Left lobe of liver (tissue), 2 donors: ENCODE data around the gene PHF21A. TPM values are rescaled to one million over a fixed set of nuclear protein-coding genes. Genes with fewer than 3 reads are reported as not detected.

Source experiments
- ATAC-seq: fragments of 200-7000 bp; cut with Tn5 transposase; one replicate; pipeline ENCODE4 v1.9.1; 2020; ENCODE audit warnings: mild to moderate bottlenecking, moderate library complexity
- DNase-seq: peaks from one replicate; pipeline ENCODE4 v3.0.0-alpha.2; 2020; ENCODE audit warnings: low spot score
- total RNA-seq: library from RNA; stranded (reverse); gene quantifications from one replicate; pipeline ENCODE4 v1.2.1, GENCODE V29; 2021
- donor health status: DM: no; HTN: no; CAD: no; lungs with moderate emphysema.
- donor health status: DM: no; HTN: yes; CAD: no.

Gene PHF21A
- total RNA-seq, 1 donor from 2014 or later = 8.2 TPM

- peak; percentile 79 for ATAC-seq
- no peak for DNase-seq
Observed at GRCh38 chr11:45988921-45989320, 132.3 kb downstream of the PHF21A start.

GRCh38 chr11:45985212-45985611 is 136.0 kb downstream of the PHF21A start:
- no peak for ATAC-seq
- DNase-seq = no peak

- no peak for ATAC-seq
- no peak for DNase-seq
Observed at GRCh38 chr11:45984192-45984591, 137.1 kb downstream of the PHF21A start.

GRCh38 chr11:45983471-45983845 is 137.8 kb downstream of the PHF21A start:
- DNase-seq (no peak), ATAC-seq (no peak)

GRCh38 chr11:45982656-45983470 is 138.4 kb downstream of the PHF21A start:
- DNase-seq (no peak), ATAC-seq (no peak)

GRCh38 chr11:45981826-45982225 is 139.4 kb downstream of the PHF21A start:
- DNase-seq (peak; percentile 54), ATAC-seq (peak; percentile 73)

- DNase-seq (no peak), ATAC-seq (peak; percentile 38)
Observed at GRCh38 chr11:45974806-45975205, 146.4 kb downstream of the PHF21A start.

- ATAC-seq (no peak), DNase-seq (no peak)
Observed at GRCh38 chr11:45973601-45974000, 147.7 kb downstream of the PHF21A start.

- ATAC-seq = no peak
Observed at GRCh38 chr11:45968901-45969300, 152.4 kb downstream of the PHF21A start.

GRCh38 chr11:45967506-45967905 is 153.7 kb downstream of the PHF21A start:
- DNase-seq (no peak), ATAC-seq (no peak)

More at GRCh38 chr11:45968901-45969300, 152.4 kb downstream of the PHF21A start:
- DNase-seq = no peak

- DNase-seq (peak; percentile 59), ATAC-seq (peak; percentile 99)
Observed at GRCh38 chr11:45964911-45965389, 156.3 kb downstream of the PHF21A start.

GRCh38 chr11:45961751-45962240 is 159.5 kb downstream of the PHF21A start:
- ATAC-seq (no peak), DNase-seq (no peak)

- ATAC-seq = peak; percentile 69
- DNase-seq = no peak
Observed at GRCh38 chr11:45960387-45961095, 160.7 kb downstream of the PHF21A start.

- ATAC-seq (no peak), DNase-seq (no peak)
Observed at GRCh38 chr11:45959851-45960250, 161.4 kb downstream of the PHF21A start.

GRCh38 chr11:45949992-45950407 is 171.3 kb downstream of the PHF21A start:
- ATAC-seq (peak; percentile 28), DNase-seq (no peak)

GRCh38 chr11:45948356-45948755 is 172.9 kb downstream of the PHF21A start:
- DNase-seq (no peak), ATAC-seq (no peak)

GRCh38 chr11:45947885-45948284 is 173.4 kb downstream of the PHF21A start:
- no peak for DNase-seq
- no peak for ATAC-seq

GRCh38 chr11:45945397-45945999 is 175.8 kb downstream of the PHF21A start:
- no peak for DNase-seq
- ATAC-seq = no peak

GRCh38 chr11:45942381-45942780 is 178.9 kb downstream of the PHF21A start:
- ATAC-seq (peak; percentile 44), DNase-seq (no peak)

GRCh38 chr11:45941285-45941684 is 180.0 kb downstream of the PHF21A start:
- DNase-seq (no peak), ATAC-seq (no peak)

GRCh38 chr11:45939836-45940235 is 181.4 kb downstream of the PHF21A start:
- ATAC-seq = no peak
- DNase-seq = no peak
